H9 (cell line): ENCODE results near the gene CLDND1. TPM values are rescaled to one million over a fixed set of nuclear protein-coding genes. Genes with fewer than 3 reads are reported as not detected.

Experiments used
- DNase-seq: peaks from one replicate; pipeline ENCODE4 v3.0.0-alpha.2; 2017
- H2AFZ ChIP-seq: one replicate; pipeline ENCODE4 v1.6.1; 2013; ENCODE audit warnings: mild to moderate bottlenecking, low read length, control low read depth, moderate library complexity
- H2AK5ac ChIP-seq: 2 replicates; pipeline ENCODE4 v1.6.1; 2013; ENCODE audit warnings: low read length, control low read depth, mixed read lengths; ENCODE audit not compliant: insufficient read length
- H2BK120ac ChIP-seq: one replicate; pipeline ENCODE4 v1.6.1; 2013; ENCODE audit warnings: low read depth, mild to moderate bottlenecking, low read length, control low read depth, inconsistent platforms; ENCODE audit not compliant: poor library complexity, severe bottlenecking
- H2BK12ac ChIP-seq: 2 replicates; pipeline ENCODE4 v1.6.1; 2013; ENCODE audit warnings: low read length, control low read depth, mixed read lengths, low read depth; ENCODE audit not compliant: insufficient read length
- H2BK15ac ChIP-seq: 2 replicates; pipeline ENCODE4 v1.6.1; 2013; ENCODE audit warnings: low read depth, low read length, control low read depth
- H2BK20ac ChIP-seq: one replicate; pipeline ENCODE4 v1.6.1; 2013; ENCODE audit warnings: low read depth, mild to moderate bottlenecking, low read length, control low read depth, inconsistent platforms; ENCODE audit not compliant: poor library complexity, severe bottlenecking
- H2BK5ac ChIP-seq: 2 replicates; pipeline ENCODE4 v1.6.1; 2013; ENCODE audit warnings: low read length, control low read depth, mixed read lengths; ENCODE audit not compliant: insufficient read length
- H3K14ac ChIP-seq: 2 replicates; pipeline ENCODE4 v1.6.1; 2013; ENCODE audit warnings: low read length, control low read depth; ENCODE audit not compliant: insufficient read depth
- H3K18ac ChIP-seq: 2 replicates; pipeline ENCODE4 v1.6.1; 2013; ENCODE audit warnings: low read depth, mild to moderate bottlenecking, mixed read lengths, low read length, control low read depth; ENCODE audit not compliant: insufficient read length
- H3K23ac ChIP-seq: 2 replicates; pipeline ENCODE4 v1.6.1; 2013; ENCODE audit warnings: low read length, control low read depth, mixed read lengths, low read depth; ENCODE audit not compliant: insufficient read length
- H3K23me2 ChIP-seq: 2 replicates; pipeline ENCODE4 v1.6.1; 2013; ENCODE audit warnings: low read depth, mild to moderate bottlenecking, mixed read lengths, low read length, control low read depth; ENCODE audit not compliant: insufficient read length, poor library complexity, severe bottlenecking
- H3K27ac ChIP-seq: 2 replicates; pipeline ENCODE4 v1.5.1; 2013; ENCODE audit warnings: low read length, control low read depth, mixed read lengths, low read depth; ENCODE audit not compliant: insufficient read length
- H3K27me3 ChIP-seq: 2 replicates; pipeline ENCODE4 v1.6.1; 2013; ENCODE audit warnings: low read length, control low read depth, inconsistent platforms; ENCODE audit not compliant: insufficient read depth
- H3K4ac ChIP-seq: 2 replicates; pipeline ENCODE4 v1.6.1; 2013; ENCODE audit warnings: low read depth, mild to moderate bottlenecking, control low read depth, inconsistent platforms, low read length, moderate library complexity
- H3K4me1 ChIP-seq: 2 replicates; pipeline ENCODE4 v1.6.1; 2013; ENCODE audit warnings: low read length, control low read depth, inconsistent platforms; ENCODE audit not compliant: insufficient read depth
- H3K4me2 ChIP-seq: 2 replicates; pipeline ENCODE4 v1.6.1; 2013; ENCODE audit warnings: low read length, control low read depth, mixed read lengths; ENCODE audit not compliant: insufficient read length, insufficient read depth
- H3K56ac ChIP-seq: 2 replicates; pipeline ENCODE4 v1.6.1; 2013; ENCODE audit warnings: low read depth, mild to moderate bottlenecking, mixed read lengths, low read length, control low read depth; ENCODE audit not compliant: insufficient read length
- H3K79me1 ChIP-seq: 2 replicates; pipeline ENCODE4 v1.6.1; 2013; ENCODE audit warnings: low read depth, mild to moderate bottlenecking, moderate library complexity, low read length, control low read depth, inconsistent platforms; ENCODE audit not compliant: insufficient read depth, poor library complexity, severe bottlenecking
- H3K79me2 ChIP-seq: 2 replicates; pipeline ENCODE4 v1.6.1; 2013; ENCODE audit warnings: low read length, control low read depth, inconsistent platforms; ENCODE audit not compliant: insufficient read depth
- H3K9ac ChIP-seq: 2 replicates; pipeline ENCODE4 v1.6.1; 2013; ENCODE audit warnings: low read length, control low read depth, mixed read lengths; ENCODE audit not compliant: insufficient read length; ENCODE audit errors: extremely low read depth
- H3K9me3 ChIP-seq: one replicate; pipeline ENCODE4 v1.6.1; 2013; ENCODE audit warnings: low read depth, low read length, inconsistent platforms; ENCODE audit not compliant: control insufficient read depth
- H3T11ph ChIP-seq: one replicate; pipeline ENCODE4 v1.6.1; 2013; ENCODE audit warnings: mild to moderate bottlenecking, low read length, control low read depth, inconsistent platforms
- H4K20me1 ChIP-seq: one replicate; pipeline ENCODE4 v1.6.1; 2013; ENCODE audit not compliant: control insufficient read depth, insufficient read length, insufficient read depth
- H4K5ac ChIP-seq: 2 replicates; pipeline ENCODE4 v1.6.1; 2013; ENCODE audit warnings: low read depth, mild to moderate bottlenecking, mixed read lengths, low read length, control low read depth; ENCODE audit not compliant: insufficient read length
- H4K8ac ChIP-seq: replicated peaks from 2 replicates; pipeline ENCODE4 v1.6.1; 2013; ENCODE audit warnings: low read length, control low read depth, mixed read lengths, low read depth; ENCODE audit not compliant: insufficient read length
- H4K91ac ChIP-seq: 2 replicates; pipeline ENCODE4 v1.6.1; 2013; ENCODE audit warnings: low read depth, mild to moderate bottlenecking, moderate library complexity, mixed read lengths, low read length, control low read depth; ENCODE audit not compliant: insufficient read length
- H3K27ac Mint-ChIP-seq, 3 experiments: 2 replicates in 2 of 3; 3 replicates in 1 of 3; pipeline ENCODE4 v1.8.0; 2020 to 2021; ENCODE audit warnings: mixed read lengths in 3 of 3, mild to moderate bottlenecking in 1 of 3, moderate library complexity in 1 of 3
- H3K27me3 Mint-ChIP-seq: 2 replicates; pipeline ENCODE4 v1.8.0; 2021; ENCODE audit warnings: low read depth, mild to moderate bottlenecking, moderate library complexity, mixed read lengths
- H3K36me3 Mint-ChIP-seq, 3 experiments: 2 replicates in 2 of 3; 3 replicates in 1 of 3; pipeline ENCODE4 v1.8.0; 2020 to 2021; ENCODE audit warnings: low read depth in 3 of 3, mixed read lengths in 3 of 3; ENCODE audit not compliant: insufficient read depth in 1 of 3
- H3K4me1 Mint-ChIP-seq, 2 experiments: 2 replicates each; pipeline ENCODE4 v1.8.0; 2020; ENCODE audit warnings: mixed read lengths in 2 of 2
- H3K4me3 Mint-ChIP-seq, 2 experiments: 2 replicates in 1 of 2; 3 replicates in 1 of 2; pipeline ENCODE4 v1.8.0; 2020 to 2021; ENCODE audit warnings: mild to moderate bottlenecking in 2 of 2, mixed read lengths in 2 of 2, moderate library complexity in 1 of 2
- H3K9me3 Mint-ChIP-seq, 2 experiments: 2 replicates in 1 of 2; 3 replicates in 1 of 2; pipeline ENCODE4 v1.8.0; 2020; ENCODE audit warnings: mild to moderate bottlenecking in 2 of 2, mixed read lengths in 2 of 2, moderate library complexity in 1 of 2
- CTCF ChIP-seq: fragments of 200-600 bp; sonication (generic); conservative IDR thresholded peaks from 3 replicates; pipeline ENCODE4 v1.8.0; 2021; ENCODE audit warnings: antibody characterized with exemption, mild to moderate bottlenecking
- WGBS: extraction: QIAGEN DNeasy Blood & Tissue Kit; methylation state at CpG from one replicate; pipeline ENCODE4 v1.1.7; 2013; ENCODE audit warnings: missing lambda C conversion rate, low lambda C conversion rate, mixed read lengths; ENCODE audit not compliant: insufficient read length; ENCODE audit errors: extremely low coverage; 5-methylcytosine and 5-hydroxymethylcytosine counted together
- total RNA-seq: library from RNA; stranded (reverse); gene quantifications from 2 replicates; pipeline ENCODE4 v1.2.1, GENCODE V29; 2021

The CLDND1 gene
- total RNA-seq, 1 experiment from 2014 or later: 83.0 TPM

GRCh38 chr3:98528474-98529346, 6.0 kb upstream of the CLDND1 start:
- no peak for TF ChIP-seq CTCF
- H3K4me2 ChIP-seq: no peak overlapping the region
- H3K9ac ChIP-seq: no peak overlapping the region
- DNase-seq: no peak
- Mint-ChIP-seq H3K9me3 (no peaks in the 10 kb centered on the region), H3K4me1 (peaks cover 3 to 4% of the 10 kb centered on the region in 2 experiments; a peak in 3 of 4 replicates), H3K36me3 (no peaks in the 10 kb centered on the region), H3K4me3 (no peak overlapping the region), H3K27ac (no peak overlapping the region), H3K27me3 (no peaks in the 10 kb centered on the region)
- WGBS: no CpG with 5 or more reads among the region's 4 CpGs
- H2BK120ac ChIP-seq: no peak overlapping the region
- H3K18ac ChIP-seq: no peak overlapping the region
- H2BK5ac ChIP-seq: no peak overlapping the region
- no peak overlapping the region for H4K8ac ChIP-seq
- no peak overlapping the region for H3K23ac ChIP-seq
- H3K4ac ChIP-seq: no peak overlapping the region
- H2BK15ac ChIP-seq: no peak overlapping the region
- H2AK5ac ChIP-seq: no peak overlapping the region
- H3K79me1 ChIP-seq: no peaks in the 10 kb centered on the region
- H4K91ac ChIP-seq: no peak overlapping the region
- no peaks in the 10 kb centered on the region for H3K79me2 ChIP-seq
- H4K5ac ChIP-seq: no peak overlapping the region
- no peak overlapping the region for H3K27ac ChIP-seq
- no peak overlapping the region for H3T11ph ChIP-seq
- H3K23me2 ChIP-seq: no peaks in the 10 kb centered on the region
- no peak overlapping the region for H3K14ac ChIP-seq
- no peaks in the 10 kb centered on the region for H3K4me1 ChIP-seq
- H2BK20ac ChIP-seq: no peak overlapping the region
- H3K56ac ChIP-seq: no peak overlapping the region
- no peak overlapping the region for H2AFZ ChIP-seq
- no peaks in the 10 kb centered on the region for H3K27me3 ChIP-seq
- no peaks in the 10 kb centered on the region for H3K9me3 ChIP-seq
- H4K20me1 ChIP-seq: no peaks in the 10 kb centered on the region
- no peak overlapping the region for H2BK12ac ChIP-seq
